Measurements from ENCODE around the gene GXYLT1.
"Not testable (repeated sequence)": the region's sequence is repeated elsewhere in the genome, so short reads cannot be mapped to it uniquely, and the experiment has no call there.

GXYLT1 gene, protein sequence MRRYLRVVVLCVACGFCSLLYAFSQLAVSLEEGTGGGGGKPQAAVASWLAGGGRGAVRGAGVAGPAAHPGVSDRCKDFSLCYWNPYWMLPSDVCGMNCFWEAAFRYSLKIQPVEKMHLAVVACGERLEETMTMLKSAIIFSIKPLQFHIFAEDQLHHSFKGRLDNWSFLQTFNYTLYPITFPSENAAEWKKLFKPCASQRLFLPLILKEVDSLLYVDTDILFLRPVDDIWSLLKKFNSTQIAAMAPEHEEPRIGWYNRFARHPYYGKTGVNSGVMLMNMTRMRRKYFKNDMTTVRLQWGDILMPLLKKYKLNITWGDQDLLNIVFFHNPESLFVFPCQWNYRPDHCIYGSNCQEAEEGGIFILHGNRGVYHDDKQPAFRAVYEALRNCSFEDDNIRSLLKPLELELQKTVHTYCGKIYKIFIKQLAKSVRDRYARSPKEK

DNA sequence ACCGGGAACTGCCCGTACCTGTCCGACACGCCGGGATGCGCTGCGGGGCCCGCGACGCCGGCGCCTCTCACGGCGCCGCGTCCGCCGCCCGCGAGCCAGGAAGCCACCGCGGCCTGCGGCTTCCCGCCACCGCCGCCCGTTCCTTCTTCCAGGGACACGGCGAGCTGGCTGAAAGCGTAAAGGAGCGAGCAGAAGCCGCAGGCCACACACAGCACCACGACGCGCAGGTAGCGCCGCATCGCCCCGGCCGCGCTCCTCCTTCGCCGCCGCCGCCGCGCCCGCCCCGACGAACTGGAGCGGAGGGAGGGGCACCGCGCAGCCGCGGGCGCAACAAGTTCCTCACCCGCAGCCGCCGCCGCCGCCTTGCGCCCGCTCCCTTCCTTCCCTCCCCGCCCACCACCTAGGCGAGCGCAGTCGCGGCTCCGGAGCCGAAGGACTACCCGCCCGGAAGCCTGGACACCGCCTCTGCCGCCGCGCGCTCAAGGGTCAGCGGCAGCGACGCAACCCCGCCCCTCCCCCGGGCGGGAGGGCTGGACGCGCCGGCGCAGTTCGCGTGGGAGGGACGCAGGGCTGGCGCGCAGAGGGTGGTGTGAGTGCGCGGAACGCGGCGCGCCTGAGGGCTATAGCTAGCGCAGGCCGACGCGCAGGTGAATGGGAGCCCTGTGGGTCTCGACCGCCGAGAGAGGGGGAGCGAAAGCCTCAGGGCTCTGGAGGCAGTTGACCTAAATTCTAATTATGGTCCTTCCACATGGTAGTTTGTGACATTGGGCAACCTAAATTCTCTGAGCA is at the start of gene GXYLT1:
TSS of gene GXYLT1 (minus strand) at position 467 of the 789 bp plus-strand sequence. CDS start at position 239, 228 bp downstream.
- DNase-seq (ENCODE audit: low read depth) = no peak

DNA sequence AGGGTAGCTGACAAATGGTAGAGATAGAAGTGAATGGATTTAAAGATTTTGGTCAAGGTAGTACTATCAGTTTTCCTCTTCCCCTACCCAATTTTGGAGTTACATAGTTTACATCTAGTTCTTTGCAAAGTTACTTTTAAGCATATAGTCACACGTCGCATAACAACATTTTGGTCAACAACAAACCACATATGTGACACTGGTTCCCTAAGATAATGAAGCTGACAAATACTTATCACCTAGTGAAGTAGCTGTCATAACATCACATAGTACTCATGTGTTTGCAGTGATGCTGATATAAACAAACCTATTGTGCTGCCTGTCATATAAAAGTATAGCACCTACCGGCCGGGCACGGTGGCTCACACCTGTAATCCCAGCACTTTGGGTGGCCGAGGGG is 48.0 kb upstream of the GXYLT1 start:
- DNase-seq (ENCODE audit: low read depth) = no peak

DNA sequence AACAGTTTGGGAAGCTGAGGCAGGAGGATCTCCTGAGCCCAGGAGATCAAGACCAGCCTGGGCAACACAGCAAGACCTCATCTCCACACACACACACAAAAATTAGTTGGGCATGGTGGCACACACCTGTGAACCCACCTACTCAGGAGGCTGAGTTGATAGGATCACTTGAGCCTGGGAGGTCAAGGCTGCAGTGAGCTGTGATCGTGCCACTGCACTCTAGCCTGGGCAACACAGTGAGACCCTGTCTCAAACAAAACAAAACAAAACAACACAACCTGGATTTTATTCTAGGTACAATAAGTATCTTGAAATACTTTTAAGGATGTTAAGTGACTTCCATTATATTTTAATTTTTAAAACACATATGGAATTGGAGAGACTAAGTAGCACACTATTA is 47.6 kb upstream of the GXYLT1 start:
- DNase-seq (ENCODE audit: low read depth) = no peak

DNA sequence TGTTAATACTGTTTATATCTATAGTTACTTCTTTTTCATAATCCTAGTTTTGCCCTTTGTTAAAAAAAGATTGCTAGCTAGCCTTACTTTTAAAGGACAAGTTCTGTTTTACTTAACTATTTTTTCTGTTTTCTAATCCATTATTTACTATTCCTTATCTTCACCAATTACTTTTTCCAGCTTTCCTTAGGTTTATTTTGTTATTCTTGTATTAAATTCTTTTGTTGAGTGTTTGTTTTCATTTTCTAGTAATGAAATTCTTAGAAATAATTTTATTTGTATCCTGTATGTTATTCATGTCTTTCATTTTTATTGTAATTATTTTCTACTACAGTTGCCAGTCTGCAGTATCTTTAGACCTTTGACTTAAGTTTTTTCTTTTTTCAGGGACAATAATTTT is 45.7 kb upstream of the GXYLT1 start:
- no peak for DNase-seq (ENCODE audit: low read depth)

DNA sequence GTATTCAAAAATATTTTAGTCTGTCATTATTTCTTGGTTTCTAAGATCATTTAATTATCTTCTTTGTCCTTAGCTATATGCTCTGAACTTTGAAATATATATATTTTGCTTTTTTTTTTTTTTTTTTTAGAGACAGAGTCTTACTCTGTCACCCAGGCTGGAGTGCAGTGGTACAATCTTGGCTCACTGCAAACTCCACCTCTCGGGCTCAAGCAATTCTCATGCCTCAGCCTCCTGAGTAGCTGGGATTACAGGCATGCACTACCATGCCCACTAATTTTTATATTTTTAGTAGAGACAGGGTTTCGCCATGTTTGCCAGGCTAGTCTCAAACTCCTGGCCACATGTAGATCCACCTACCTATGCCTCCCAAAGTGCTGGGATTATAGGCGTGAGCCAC is 43.6 kb upstream of the GXYLT1 start:
- DNase-seq (ENCODE audit: low read depth) = not testable (repeated sequence)

DNA sequence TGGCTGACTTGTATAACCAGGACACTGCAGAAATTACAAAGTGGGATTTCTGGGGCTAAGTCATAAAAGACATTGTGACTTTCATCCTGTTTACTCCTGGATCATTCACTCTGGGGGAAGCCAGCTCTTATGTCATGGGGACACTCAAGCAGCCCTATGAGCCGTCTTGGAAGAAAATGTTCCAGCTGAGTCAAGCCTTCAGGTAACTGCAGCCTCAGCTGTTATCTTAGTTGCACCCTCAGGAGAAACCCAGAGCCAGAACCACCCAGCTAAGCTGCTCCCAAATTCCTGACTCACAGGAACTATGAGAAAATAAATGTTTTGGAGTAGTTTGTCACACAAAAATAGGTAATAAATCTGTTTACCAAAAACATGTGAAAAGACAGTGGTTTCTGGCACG is 43.1 kb upstream of the GXYLT1 start:
- no peak for DNase-seq (ENCODE audit: low read depth)

DNA sequence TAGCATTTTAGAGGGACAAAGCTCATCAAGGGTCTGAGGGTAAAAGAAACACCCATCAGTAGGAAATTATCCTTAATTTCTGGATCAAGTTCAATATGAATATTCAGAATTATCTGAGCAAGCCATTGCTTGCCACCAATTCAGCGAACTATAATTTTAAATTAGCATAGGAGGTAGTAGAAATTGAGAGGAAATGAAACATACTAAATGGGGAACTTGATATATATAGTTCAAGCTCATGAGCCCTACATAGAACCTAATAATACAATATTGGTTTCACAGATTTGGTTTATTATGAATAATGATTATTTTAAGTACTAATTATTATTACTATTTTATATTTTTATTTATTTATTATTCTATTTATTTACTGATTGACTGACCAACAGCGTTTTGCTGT is 42.1 kb upstream of the GXYLT1 start:
- DNase-seq (ENCODE audit: low read depth) = no peak

DNA sequence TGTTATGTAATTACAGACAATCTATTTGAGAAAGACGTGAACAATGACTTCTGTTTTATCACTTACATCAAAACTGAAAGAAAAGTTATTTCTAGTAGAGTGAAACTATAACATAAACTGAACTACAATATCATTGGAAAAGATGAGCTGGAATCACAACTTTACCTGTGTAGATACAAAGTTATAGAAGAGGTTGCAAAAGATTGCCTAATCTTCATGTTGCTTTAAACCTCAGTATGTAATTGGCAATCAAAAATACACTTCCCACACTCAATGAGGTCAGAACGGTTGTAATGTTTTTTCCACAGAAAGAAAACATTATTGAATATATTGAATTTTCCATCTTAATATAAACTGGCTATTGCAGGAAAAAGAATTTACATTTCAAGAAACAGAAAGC is 37.7 kb upstream of the GXYLT1 start:
- no peak for DNase-seq (ENCODE audit: low read depth)

DNA sequence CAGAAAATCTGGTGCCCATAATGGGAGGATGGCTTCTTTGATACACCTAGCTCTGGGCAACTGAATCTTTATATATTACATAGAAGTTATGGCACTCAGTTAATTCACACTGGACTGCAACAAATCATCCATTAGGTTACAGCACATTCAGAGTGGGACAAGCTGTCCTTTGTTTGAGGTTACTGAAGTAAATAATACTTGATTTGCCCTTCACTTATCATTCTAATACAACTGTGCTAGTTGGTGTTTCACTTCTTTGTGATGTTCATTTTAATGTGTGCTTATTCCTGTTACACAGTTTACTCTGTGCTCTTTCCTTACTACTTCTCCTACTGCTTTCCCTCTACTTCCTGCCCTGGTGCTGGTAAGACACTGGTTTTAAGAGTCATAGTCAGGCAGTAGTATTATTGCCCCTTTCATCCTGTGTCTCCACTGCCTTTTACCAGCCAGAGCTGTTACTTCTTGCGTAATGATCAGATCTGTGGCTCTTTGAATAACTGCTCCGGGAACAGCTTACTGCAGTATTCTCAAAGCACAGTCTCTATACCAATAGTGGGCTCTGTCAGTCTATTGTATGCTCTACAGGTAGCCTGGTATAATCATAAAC is 36.4 kb upstream of the GXYLT1 start:
- DNase-seq (ENCODE audit: low read depth) = no peak

DNA sequence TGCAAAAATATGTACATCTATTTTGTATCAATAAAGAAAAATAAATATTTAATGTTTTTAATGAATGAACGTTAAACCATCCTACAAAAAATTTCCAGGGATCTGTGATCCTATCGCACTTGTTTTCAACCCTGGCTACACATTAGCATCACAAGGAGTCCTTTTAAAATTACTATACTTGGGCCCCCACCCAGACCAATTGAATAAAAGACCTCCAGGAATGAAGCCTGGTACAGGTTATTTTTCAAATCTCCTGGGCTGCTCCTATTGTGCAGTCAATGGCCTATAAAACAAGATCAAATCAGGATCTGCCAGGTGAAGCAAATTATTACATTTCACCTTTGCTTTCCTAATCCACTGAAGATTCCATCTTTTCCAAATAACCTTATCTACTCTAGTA is 33.4 kb upstream of the GXYLT1 start:
- DNase-seq (ENCODE audit: low read depth) = no peak

DNA sequence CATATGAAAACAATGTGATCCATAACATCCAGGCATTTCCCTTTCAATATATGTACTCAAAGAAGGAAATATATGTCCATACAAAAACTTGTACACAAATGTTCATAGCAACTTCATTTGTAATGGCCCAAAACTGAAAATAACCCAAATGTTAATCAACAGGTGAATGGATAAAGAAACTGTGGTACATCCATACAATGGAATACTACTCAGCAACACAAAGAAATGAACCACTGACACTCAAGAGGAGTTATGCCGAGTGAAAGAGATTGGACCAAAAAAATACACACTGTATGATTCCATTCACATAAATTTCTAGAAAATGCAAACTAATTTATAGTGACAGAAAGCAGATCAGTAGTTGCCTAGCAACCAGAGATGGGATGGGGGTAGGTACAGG is 30.3 kb upstream of the GXYLT1 start:
- no peak for DNase-seq (ENCODE audit: low read depth)

DNA sequence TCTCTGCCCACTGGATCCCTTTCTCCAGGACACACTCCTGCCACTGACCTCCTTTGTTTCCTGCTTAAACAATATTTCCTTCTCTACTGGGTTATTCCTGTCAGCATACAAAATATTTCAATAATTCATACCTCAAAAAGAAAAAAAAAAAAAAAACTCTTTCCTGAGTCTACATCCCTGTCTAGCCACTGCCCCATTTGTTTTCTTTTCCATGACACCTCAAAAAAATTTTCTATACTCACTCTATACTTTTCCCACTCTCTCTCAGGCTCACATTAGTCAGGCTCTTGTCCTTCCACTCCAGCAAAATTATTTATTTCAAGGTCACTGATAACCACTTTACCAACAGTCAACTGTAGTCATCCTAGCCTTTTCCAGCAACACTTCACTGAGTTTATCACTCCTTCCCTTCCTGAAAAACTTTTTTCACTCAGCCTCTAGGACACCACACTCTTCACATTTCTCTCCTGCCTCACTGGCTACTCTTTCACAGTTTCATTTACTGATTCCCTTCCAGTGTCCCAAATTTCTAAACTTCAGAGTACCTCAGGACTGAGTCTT is 29.4 kb upstream of the GXYLT1 start:
- no peak for DNase-seq (ENCODE audit: low read depth)

DNA sequence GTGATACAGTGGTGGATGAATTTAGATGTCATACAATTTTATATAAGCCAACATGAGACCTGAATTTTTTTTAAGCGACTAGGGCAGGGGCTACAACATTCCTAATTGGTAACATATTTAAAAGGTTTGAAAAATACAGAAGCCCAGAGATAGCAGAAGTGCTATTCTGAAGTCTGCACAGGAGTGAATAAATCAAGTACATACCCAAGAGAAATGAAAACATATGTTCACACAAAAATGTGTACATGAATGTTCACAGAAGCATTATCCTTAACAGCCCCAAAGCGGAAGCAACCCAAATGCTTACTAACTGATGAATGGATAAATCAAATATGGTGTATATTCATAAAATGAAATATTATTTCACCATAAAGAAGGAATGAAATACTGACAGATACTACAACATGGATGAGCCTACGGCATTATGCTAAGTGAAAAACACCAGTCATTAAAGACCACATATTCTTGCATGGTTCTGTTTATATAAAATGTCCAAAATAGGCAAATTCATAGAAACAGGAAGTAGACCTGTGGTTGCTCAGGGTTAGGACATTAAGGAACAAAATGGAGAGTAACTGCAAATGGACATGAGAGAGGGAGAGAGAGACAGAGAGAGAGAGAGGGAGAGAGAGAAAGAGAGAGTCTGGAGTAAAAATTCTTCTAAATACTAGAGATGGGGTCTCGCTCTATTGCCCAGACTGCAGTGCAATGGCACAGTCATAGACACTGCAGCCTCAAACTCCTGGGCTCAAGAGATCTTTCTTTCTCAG is 28.0 kb upstream of the GXYLT1 start:
- DNase-seq (ENCODE audit: low read depth) = no peak

DNA sequence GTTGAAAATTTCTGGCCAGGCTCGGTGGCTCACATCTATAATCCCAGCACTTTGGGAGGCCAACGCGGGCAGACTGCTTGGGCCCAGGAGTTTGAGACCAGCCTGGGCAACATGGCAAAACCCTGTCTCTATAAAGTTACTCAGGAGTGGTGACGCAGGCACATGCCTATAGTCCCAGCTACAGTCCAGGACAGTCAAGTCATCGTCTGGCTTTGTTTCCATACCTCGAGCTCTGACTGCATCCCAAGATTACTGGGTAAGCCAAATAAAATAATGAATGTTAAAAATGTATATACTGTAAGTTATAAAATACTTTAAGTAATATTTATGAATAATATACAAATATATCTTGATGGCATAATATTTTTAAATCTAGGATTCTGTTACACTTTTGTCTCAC is 23.0 kb upstream of the GXYLT1 start:
- no peak for DNase-seq (ENCODE audit: low read depth)

DNA sequence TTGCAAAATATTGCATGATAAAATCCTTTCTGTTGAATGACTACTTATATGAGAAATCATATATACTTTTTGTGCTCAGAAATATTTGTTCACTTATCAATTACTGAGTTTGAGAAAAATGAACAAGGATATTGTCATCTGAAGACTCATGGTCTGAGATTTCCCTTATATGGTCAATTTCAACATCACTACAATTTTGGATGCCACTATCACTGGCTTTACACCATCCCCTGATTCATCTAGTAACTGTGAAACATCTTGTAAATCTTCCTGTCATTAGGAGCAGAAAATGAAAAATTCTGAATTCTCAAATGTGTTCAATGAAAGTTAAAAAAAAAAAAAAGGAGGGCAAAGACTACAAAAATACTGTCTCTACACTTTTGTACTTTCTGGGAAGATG is 21.8 kb upstream of the GXYLT1 start:
- DNase-seq (ENCODE audit: low read depth) = no peak

DNA sequence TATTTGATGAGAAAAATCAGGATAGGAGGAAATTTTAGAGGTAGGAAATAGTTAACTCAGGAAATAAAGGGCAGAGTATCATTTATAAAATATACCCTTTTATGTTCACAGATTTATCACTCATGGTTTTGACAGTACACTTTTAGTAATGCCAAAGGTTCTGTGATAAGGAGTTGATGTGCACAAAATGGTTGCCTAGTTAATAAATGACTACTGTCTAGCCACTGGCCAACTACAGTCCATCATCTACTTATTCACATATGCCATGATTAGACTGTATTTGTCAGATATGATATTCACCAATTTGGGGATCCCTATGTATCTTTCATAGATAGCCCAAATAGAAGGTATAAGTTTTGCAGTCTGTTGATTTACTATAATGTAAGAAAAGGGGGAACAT is 19.2 kb upstream of the GXYLT1 start:
- no peak for DNase-seq (ENCODE audit: low read depth)

DNA sequence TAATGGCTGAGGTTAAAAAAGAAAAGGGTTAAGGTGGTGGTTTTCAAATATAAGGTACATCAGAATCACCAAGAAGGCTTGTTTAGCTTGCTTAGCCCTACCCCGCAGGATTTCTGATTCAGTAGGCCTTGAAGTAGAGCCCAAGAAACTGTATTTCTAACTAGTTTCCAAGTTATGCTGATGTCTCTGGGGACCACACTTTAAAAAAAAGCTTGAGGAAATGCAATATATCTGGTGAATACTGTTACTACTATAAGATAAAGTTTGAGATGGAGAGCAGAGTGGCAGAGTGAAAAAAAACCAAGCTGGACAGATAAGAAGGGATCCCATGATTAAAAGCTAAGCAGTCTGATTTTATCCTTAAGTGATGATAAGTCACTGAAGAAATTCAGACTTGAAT is 18.3 kb upstream of the GXYLT1 start:
- DNase-seq (ENCODE audit: low read depth) = no peak

DNA sequence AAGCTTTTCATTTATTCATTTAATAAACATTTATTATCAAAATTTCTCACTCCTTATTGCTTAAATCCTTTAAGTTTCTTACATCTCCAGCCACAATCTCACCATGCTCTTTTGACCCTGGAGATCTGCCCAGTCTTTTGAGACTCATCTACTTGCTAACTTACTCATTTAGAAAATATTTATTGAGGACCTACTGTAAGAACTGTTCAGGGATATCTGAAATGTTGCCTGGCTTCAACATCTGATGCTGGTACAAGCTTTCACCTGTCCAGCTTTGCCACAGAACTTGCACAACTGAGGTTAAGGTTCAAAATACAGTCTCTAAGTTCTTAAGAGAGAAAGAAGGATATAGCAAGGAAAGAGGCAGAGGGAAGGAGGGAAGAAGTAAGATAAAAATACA is 17.5 kb upstream of the GXYLT1 start:
- DNase-seq (ENCODE audit: low read depth) = no peak

DNA sequence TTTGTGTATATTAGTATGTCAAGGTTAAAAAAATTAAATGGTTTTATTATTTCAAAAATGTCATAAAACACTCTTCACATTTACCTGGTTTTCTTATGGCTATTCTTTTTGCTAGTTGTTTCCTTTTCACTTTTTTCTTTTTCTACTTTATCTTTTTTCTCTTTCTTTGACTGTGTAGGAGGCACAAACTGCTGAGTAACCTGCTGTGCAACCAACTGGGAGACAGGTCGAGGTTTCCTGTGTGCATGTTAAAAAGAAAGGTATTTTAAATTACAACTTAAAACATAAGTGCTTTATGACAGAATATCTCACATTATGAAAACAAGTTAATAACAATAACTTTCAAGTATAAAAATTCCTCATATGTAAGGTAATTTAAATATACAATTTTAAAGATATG is 16.9 kb upstream of the GXYLT1 start:
- no peak for DNase-seq (ENCODE audit: low read depth)

DNA sequence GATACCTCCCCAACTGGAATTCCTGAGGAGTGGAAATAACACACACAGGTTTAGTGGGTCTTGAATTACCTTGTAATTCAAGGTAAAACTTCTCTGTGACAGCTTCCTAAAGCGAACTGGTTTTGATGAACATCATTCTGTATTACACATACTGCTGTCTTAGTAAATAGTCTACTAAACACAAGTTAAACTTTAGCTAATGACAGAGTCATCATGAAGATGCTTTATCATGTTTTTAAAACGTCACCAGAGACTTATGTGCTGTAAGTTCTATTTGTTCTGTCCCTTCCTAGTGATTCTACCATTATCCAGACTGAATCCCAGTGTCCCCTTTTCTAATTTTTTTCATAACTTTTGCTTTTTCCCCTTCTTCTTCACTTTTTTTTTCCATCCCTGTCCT is 11.6 kb upstream of the GXYLT1 start:
- no peak for DNase-seq (ENCODE audit: low read depth)

DNA sequence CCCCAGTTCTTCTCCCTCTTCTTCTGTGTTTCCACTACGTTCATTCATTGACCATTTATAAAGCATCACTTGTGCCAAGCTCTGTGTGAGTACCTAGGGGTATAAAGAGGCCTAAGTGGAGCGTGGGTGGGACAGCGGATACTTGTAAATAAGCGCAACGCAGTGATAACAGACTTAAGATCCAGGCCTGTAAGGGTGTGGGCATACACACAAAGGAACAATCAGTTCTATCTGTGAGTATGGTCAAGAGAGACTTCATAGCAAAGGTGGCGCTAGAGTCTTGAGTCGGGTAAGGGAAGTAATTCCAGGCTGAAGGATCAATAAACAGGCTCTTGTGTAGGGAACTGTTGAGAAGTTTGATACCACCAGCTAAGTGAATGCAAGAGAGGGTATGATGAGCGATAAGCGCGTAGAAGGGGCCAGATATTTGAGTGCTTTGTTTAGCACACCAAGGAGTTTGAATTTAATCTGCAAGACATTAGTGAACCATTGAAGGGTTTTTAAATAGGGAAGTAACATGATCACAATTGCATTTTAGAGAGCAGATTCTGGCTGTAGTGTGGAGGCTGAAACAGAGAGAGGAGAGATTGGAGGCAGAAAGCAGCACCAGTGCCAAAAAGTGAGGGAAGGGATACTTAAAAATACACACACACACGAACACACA is 1.0 kb upstream of the GXYLT1 start:
- no peak for DNase-seq (ENCODE audit: low read depth)

DNA sequence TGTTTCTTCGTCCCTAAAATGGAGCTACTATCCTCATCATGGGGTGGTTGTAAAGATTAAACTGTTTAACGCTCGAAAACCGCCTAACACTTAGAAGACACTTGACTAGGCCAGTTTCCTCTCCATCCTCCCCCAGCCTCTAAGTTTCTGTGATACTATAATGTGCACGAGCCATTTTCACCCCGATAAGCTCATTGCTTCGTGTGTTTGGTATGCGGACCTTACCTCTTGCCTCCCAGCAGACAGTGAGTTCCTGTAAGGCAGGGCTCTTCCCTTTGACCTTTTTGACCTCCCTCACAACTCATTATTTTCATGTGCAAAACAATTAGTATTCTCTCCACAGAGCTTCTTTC is 499 bp upstream of the GXYLT1 start:
- DNase-seq (ENCODE audit: low read depth) = no peak

Measured in HS-27A (cell line).